ENCODE results near the gene ITGB6. TPM values are rescaled to one million over a fixed set of nuclear protein-coding genes. Genes with fewer than 3 reads are reported as not detected.

The ITGB6 gene
- total and polyA plus RNA-seq, 7 donors = 1.8 to 5.1 (median 2.5) TPM; not detected in 4

DNA sequence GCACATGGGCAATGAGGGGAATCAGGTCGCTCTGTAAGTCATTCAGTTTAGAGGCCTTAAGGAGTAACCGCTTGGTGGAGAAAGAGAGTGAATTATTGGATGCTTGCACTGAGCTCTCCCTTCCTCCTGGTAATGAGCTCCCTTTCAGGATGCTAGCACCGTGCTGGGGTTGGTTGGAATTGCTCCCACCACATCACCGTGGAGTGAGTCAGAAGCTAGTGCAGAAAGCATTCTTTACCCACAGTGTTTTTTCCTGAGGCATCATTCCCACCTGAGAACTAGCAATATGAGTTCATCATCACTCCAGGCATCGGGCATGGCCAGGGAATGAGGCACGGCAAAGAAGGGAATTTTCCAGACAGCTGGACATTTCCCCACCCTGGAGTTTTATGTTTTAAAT, 57.6 kb downstream of the ITGB6 start:
- Histone ChIP-seq H3K4me1 (no peaks in the 10 kb centered on the region), H3K27ac (peak overlapping the region in 1 of 4 donors; percentile 17), H3K27me3 (no peaks in the 10 kb centered on the region), H3K9me3 (no peaks in the 10 kb centered on the region), H3K36me3 (no peaks in the 10 kb centered on the region), H3K4me3 (no peak overlapping the region)
- 94 to 96% methylated on average over 6 of the region's 6 CpGs for WGBS, 2 donors
- no peak for DNase-seq
- intact Hi-C loops (cut with DNase I) = no loop called here
- TF ChIP-seq POLR2AphosphoS5 (IDR thresholded peaks at IDR 0.05) (no peak), POLR2A (IDR thresholded peaks at IDR 0.05) (no peak), EP300 (IDR thresholded peaks at IDR 0.05) (no peak)
- TF ChIP-seq, protein P1, sequence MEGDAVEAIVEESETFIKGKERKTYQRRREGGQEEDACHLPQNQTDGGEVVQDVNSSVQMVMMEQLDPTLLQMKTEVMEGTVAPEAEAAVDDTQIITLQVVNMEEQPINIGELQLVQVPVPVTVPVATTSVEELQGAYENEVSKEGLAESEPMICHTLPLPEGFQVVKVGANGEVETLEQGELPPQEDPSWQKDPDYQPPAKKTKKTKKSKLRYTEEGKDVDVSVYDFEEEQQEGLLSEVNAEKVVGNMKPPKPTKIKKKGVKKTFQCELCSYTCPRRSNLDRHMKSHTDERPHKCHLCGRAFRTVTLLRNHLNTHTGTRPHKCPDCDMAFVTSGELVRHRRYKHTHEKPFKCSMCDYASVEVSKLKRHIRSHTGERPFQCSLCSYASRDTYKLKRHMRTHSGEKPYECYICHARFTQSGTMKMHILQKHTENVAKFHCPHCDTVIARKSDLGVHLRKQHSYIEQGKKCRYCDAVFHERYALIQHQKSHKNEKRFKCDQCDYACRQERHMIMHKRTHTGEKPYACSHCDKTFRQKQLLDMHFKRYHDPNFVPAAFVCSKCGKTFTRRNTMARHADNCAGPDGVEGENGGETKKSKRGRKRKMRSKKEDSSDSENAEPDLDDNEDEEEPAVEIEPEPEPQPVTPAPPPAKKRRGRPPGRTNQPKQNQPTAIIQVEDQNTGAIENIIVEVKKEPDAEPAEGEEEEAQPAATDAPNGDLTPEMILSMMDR (IDR thresholded peaks at IDR 0.05) = no peak

GRCh38 chr2:160141912-160142311, 58.2 kb downstream of the ITGB6 start:
- Histone ChIP-seq H3K4me1 (no peaks in the 10 kb centered on the region), H3K36me3 (no peaks in the 10 kb centered on the region), H3K4me3 (no peak overlapping the region), H3K27ac (peak overlapping the region in 1 of 4 donors; percentile 28), H3K9me3 (no peaks in the 10 kb centered on the region), H3K27me3 (no peaks in the 10 kb centered on the region)
- WGBS, 2 donors = 27 to 60% methylated on average over 3 of the region's 3 CpGs
- DNase-seq = no peak
- intact Hi-C loops (cut with DNase I) = no loop called here
- TF ChIP-seq, protein P1 (IDR thresholded peaks at IDR 0.05) = no peak
- TF ChIP-seq POLR2AphosphoS5 (IDR thresholded peaks at IDR 0.05) (no peak), POLR2A (IDR thresholded peaks at IDR 0.05) (no peak), EP300 (IDR thresholded peaks at IDR 0.05) (no peak)

- no peak overlapping the region for H3K4me3 ChIP-seq
- H3K4me1 ChIP-seq = no peaks in the 10 kb centered on the region
- no peaks in the 10 kb centered on the region for H3K27me3 ChIP-seq
- no peak for DNase-seq
- 21 to 56% methylated on average over 4 of the region's 4 CpGs for WGBS, 2 donors
- H3K27ac ChIP-seq = peak overlapping the region in 1 of 4 donors; percentile 28
- intact Hi-C loops (cut with DNase I) = no loop called here
- TF ChIP-seq, protein P1 (IDR thresholded peaks at IDR 0.05) = no peak
- no peak for TF ChIP-seq POLR2AphosphoS5 (IDR thresholded peaks at IDR 0.05)
- TF ChIP-seq POLR2A (IDR thresholded peaks at IDR 0.05) = no peak
- no peak for TF ChIP-seq EP300 (IDR thresholded peaks at IDR 0.05)
- H3K36me3 ChIP-seq = no peaks in the 10 kb centered on the region
- no peaks in the 10 kb centered on the region for H3K9me3 ChIP-seq
Measured at GRCh38 chr2:160141419-160141818, 58.7 kb downstream of the ITGB6 start.

DNA sequence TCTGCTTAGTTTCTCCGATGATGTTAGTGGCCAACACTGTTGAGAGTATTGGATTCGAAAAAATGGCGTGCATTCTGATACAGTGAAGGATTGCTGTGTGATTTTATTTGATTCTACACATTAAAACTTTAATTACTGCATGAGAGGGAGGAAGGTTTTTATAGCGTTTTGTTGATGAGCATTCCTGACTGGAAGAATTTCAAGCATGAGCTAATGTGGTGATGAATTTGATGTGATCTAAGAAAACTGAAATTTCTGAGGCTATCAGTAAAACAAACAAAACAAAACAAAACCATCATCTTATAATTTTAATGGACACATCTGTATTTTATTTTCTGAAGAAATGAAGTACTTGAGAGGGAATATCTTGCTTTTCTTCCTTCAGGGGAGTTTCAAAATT, 59.6 kb downstream of the ITGB6 start:
- Histone ChIP-seq H3K27me3 (no peaks in the 10 kb centered on the region), H3K27ac (no peak overlapping the region), H3K4me1 (no peaks in the 10 kb centered on the region), H3K4me3 (no peak overlapping the region), H3K36me3 (no peaks in the 10 kb centered on the region), H3K9me3 (no peaks in the 10 kb centered on the region)
- TF ChIP-seq EP300 (IDR thresholded peaks at IDR 0.05) = no peak
- no peak for TF ChIP-seq POLR2A (IDR thresholded peaks at IDR 0.05)
- TF ChIP-seq POLR2AphosphoS5 (IDR thresholded peaks at IDR 0.05) = no peak
- TF ChIP-seq, protein P1 (IDR thresholded peaks at IDR 0.05) = no peak
- WGBS, 2 donors = 52 to 81% methylated on average over 4 of the region's 4 CpGs
- intact Hi-C loops (cut with DNase I) = no loop called here
- DNase-seq = no peak

DNA sequence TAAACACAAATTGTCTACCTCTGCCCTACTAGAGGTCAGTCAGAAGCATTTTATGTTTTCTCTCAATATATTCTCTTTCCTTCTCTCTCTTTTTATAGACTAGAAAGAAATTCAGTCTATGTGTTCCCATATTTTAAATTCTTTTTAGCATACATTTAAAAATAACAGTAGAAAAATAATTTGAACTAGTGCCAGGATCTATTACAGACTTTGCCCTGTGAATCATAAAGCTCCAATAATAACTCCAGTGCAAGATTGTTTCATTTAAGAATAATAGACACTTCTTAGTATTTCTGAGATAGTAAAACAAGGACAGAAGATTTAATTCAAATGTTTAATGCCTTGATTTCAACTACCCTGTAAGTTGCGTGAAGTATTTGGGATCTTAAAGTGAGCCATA, 60.1 kb downstream of the ITGB6 start:
- H3K9me3 ChIP-seq = no peaks in the 10 kb centered on the region
- H3K27me3 ChIP-seq = no peaks in the 10 kb centered on the region
- DNase-seq = no peak
- intact Hi-C loops (cut with DNase I) = no loop called here
- no peaks in the 10 kb centered on the region for H3K36me3 ChIP-seq
- no peak overlapping the region for H3K27ac ChIP-seq
- WGBS, 2 donors = 45 to 81% methylated on average over 1 of the region's 1 CpG
- H3K4me3 ChIP-seq = no peak overlapping the region
- no peaks in the 10 kb centered on the region for H3K4me1 ChIP-seq
- TF ChIP-seq POLR2A (IDR thresholded peaks at IDR 0.05) = no peak
- TF ChIP-seq EP300 (IDR thresholded peaks at IDR 0.05) = no peak
- no peak for TF ChIP-seq POLR2AphosphoS5 (IDR thresholded peaks at IDR 0.05)
- TF ChIP-seq, protein P1 (IDR thresholded peaks at IDR 0.05) = no peak

All from sigmoid colon (tissue), 7 donors.